Spleen (tissue), 7 donors: Measurements from ENCODE around the gene HOXC6.

Source experiments
- CTCF ChIP-seq, 11 experiments: fragments of 200-600 bp in 7 of 11; fragments of 450-650 bp in 4 of 11; sonication (generic) in 4 of 11; IDR thresholded peaks in 8 of 11; conservative IDR thresholded peaks in 3 of 11; 1 replicate in 7 of 11; 2 replicates in 4 of 11; pipeline versions ENCODE4 v1.4.0 to v1.8.0; 2016 to 2021; ENCODE audit warnings: antibody characterized with exemption in 11 of 11, inconsistent platforms in 4 of 11, mild to moderate bottlenecking in 1 of 11
- POLR2AphosphoS5 ChIP-seq, 3 donors: sonication (generic); formaldehyde crosslinking; IDR thresholded peaks; one replicate each; pipeline ENCODE4 v1.5.1; 2017; ENCODE audit warnings: antibody characterized with exemption in 3 of 3
- donor health status: DM: no; HTN: no; CAD: no; lungs with moderate emphysema.
- donor health status: DM: no; HTN: no; CAD: no.
- donor health status: DM: no; HTN: no; CAD: no.

- no peak for TF ChIP-seq POLR2AphosphoS5 (IDR thresholded peaks at IDR 0.05)
- TF ChIP-seq CTCF (IDR thresholded peaks at IDR 0.05 in 8 of 11, conservative IDR thresholded peaks at IDR 0.05 in 3 of 11) = no peak
Observed at GRCh38 chr12:54056110-54056509, 27.9 kb downstream of the HOXC6 start.
